Measurements from ENCODE around the gene ARHGAP20.

Gene ARHGAP20, protein sequence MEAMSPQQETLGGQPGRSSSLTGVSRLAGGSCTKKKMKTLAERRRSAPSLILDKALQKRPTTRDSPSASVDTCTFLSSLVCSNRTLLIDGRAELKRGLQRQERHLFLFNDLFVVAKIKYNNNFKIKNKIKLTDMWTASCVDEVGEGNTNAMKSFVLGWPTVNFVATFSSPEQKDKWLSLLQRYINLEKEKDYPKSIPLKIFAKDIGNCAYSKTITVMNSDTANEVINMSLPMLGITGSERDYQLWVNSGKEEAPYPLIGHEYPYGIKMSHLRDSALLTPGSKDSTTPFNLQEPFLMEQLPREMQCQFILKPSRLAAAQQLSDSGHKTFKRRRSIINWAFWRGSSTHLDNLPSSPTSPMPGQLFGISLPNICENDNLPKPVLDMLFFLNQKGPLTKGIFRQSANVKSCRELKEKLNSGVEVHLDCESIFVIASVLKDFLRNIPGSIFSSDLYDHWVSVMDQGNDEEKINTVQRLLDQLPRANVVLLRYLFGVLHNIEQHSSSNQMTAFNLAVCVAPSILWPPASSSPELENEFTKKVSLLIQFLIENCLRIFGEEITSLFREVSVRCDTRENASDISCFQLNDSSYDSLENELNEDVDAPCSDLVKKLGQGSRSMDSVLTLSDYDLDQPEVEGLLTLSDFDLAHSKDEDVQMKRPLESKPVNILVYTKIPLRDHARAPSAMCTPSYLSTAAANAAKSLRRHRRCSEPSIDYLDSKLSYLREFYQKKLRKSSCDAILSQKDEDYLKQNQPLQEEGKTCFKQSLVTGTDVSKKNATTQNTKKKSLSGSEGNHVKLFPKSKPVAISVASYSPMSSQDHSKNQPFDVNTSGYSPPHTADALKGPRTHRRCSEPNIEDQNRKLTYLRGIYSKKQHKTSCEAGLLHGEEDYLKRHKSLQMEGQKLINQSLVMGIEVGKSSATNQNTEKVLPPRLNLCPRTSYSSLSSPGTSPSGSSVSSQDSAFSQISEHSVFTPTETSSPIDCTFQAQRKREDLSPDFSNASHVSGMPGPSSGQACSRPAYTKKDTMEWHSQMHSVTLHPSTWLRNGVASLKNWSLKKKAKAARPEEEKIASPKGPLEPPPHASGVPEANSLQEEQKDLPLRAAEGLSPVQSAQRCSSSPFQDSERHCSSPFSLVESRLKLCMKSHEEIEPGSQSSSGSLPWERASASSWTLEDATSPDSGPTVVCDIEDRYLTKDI

GRCh38 chr11:110711776-110712658 is at the start of gene ARHGAP20:
Gene ARHGAP20, minus strand, starts transcription at chr11:110712437. Its CDS starts 206 bp downstream, at chr11:110712231.
- DNase-seq, result peak; percentile 47

DNA sequence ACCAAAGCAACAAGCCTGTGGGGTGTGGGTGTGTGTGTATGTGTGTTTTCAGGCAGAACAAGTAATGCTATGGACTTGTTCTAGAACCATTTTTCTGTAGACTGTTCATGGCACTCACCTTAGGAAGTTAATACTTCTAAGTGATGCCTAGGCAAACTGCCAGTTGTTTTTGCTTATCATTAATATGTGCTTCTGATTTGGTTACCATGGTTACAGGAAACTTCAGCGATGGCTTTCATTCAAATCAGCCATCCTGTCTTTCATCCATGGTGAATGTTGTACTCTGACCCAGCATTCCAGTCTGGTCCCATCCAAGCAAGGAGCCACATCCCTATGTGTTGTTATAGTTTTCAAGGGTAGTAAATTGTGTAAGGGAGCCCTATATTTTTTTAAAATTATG is 49.8 kb upstream of the ARHGAP20 start:
- no peak for DNase-seq

GRCh38 chr11:110761131-110761530 is 48.9 kb upstream of the ARHGAP20 start:
- no peak for DNase-seq

GRCh38 chr11:110759972-110760381 is 47.7 kb upstream of the ARHGAP20 start:
- no peak for DNase-seq

- DNase-seq, result no peak
Measured at GRCh38 chr11:110757962-110758755, 45.9 kb upstream of the ARHGAP20 start.

GRCh38 chr11:110757066-110757465 is 44.8 kb upstream of the ARHGAP20 start:
- DNase-seq, result no peak

DNA sequence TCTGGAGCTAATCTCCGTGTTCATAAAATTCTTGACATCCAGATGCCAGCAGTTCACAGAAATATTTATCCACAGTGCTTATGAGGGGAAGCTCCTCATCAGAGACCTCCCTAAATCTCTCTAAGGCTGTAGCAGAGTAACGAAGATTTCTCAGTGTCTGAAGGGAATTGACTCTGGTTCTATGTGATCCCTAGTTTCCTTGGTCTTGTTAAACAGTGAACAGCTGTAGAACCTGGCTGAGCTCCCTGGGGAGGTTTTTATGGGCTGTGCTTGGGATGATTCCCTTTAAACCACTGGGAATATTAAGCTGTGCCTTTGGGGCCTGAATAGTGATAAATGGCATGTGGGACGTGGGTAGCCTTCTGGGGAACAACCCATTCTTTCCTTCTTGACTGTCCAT is 43.7 kb upstream of the ARHGAP20 start:
- no peak for DNase-seq

DNA sequence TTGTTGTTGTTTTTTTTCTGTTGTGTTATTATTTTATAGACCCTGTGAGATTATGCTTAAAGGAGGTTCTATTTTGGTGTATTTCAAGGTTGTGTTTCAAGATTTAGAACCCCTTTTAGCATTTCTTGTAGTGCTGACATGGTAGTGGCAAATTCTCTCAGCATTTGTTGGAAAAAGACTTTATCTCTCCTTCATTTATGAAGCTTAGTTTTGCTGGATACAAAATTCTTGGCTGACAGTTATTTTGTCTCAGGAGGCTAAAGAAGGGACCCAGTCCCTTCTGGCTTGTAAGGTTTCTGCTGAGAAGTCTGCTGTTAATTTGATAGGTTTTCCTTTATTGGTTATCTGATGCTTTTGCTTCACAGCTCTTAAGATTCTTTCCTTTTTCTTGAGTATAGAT is 40.7 kb upstream of the ARHGAP20 start:
- DNase-seq, result no peak

GRCh38 chr11:110750100-110750499 is 37.9 kb upstream of the ARHGAP20 start:
- no peak for DNase-seq

GRCh38 chr11:110747531-110747930 is 35.3 kb upstream of the ARHGAP20 start:
- DNase-seq, result no peak

DNA sequence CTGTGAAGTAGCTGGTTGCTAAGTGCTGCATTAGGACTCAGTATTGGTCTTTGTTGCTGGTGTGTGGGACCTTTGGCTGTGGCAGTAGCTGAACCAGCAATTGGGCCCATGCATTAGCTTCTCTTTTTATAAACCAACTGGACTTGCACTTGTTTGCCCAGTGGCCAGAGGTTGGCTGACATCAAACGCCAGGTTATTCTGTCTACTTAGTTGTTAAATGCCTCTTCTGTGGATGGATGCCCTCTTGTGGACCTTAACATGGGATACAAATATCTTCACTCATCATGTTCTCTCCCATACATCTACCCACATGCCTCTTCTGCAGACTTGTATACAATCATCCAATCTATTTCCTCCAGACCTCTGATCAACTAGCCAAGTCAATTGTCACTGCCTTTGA is 26.4 kb upstream of the ARHGAP20 start:
- DNase-seq, result no peak

GRCh38 chr11:110737593-110737992 is 25.4 kb upstream of the ARHGAP20 start:
- DNase-seq, result no peak

GRCh38 chr11:110736171-110736553 is 23.9 kb upstream of the ARHGAP20 start:
- DNase-seq, result no peak

GRCh38 chr11:110735455-110736170 is 23.4 kb upstream of the ARHGAP20 start:
- no peak for DNase-seq

- no peak for DNase-seq
Measured at GRCh38 chr11:110734790-110735189, 22.6 kb upstream of the ARHGAP20 start.

DNA sequence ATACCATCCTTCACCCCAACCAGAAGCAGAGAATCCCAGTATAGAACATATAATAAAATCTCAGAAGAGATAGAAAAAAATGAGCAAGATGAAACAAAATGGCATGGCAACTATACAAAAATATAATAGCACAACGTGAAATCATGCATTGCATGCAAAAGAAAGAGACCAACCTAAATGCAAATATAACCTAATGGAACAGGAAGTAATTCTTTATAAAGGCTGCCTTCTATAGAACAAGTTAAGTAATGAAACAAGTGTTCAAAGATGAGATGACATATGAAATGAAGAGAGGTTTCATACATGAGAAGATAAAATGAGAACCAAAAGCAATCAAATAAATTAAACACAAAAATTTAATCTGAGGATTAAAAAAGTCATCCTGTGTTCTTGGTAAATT is 18.5 kb upstream of the ARHGAP20 start:
- no peak for DNase-seq

DNA sequence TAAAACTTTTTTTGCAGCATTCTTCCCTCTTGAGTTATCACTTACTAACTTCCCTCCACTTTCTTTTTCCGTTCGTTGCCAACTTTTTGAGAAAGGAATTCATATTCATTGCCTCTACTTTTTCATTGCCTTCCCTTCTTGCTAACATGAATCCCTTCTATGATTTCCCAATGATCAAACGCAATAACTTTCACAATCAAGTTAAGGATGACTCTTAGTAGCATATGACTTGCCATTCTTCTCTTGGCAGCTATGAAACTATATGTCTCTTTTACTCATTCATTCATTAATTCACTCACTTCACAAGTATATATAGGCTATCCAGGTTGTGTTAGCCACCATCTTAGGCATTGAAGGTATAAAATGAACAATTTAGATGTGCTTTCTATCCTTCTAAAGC is 16.6 kb upstream of the ARHGAP20 start:
- no peak for DNase-seq

GRCh38 chr11:110728476-110728875 is 16.2 kb upstream of the ARHGAP20 start:
- DNase-seq, result no peak

DNA sequence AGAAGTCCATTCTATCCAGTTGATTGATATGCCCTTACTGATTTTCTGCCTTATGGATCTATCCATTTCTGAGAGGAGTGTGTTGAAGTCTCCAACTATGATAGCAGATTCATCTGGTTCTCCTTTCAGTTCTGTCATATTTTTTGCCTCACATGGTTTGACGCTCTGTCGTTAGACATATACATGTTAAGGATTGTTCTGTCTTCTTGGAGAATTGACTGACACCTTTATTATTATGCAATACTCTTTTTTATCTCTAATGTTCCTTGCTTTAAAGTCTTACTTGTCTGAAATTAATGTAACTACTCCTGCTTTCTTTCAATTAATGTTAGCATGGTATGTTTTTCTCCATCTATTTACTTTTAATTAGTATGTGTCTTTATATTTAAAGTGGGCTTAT is 12.1 kb upstream of the ARHGAP20 start:
- no peak for DNase-seq

GRCh38 chr11:110720431-110721275 is 8.4 kb upstream of the ARHGAP20 start:
- no peak for DNase-seq

Measured in stimulated activated CD4-positive, alpha-beta T cell treated with anti-CD3 and anti-CD28 coated beads, Interleukin-4, amount 100 ng/mL, for 1 hour (primary cell).